Naive thymus-derived CD8-positive, alpha-beta T cell (primary cell): Measurements from ENCODE around the gene OR2V2. TPM values are rescaled to one million over a fixed set of nuclear protein-coding genes. Genes with fewer than 3 reads are reported as not detected.
"Not testable (repeated sequence)": the region's sequence is repeated elsewhere in the genome, so short reads cannot be mapped to it uniquely, and the experiment has no call there.

ENCODE experiments used
- ATAC-seq, 2 donors: fragments of 150-1000 bp; cut with Tn5 transposase in 1 of 2; sonication (Bioruptor Pico), chemical (Tn5 transposase) in 1 of 2; 1 replicate in 1 of 2; 2 replicates in 1 of 2; pipeline ENCODE4 v1.10.0; 2021; ENCODE audit warnings: mild to moderate bottlenecking in 2 of 2, moderate library complexity in 2 of 2
- POLR2A ChIA-PET: fragments of 350-600 bp; sonication (Branson Sonifier 250); formaldehyde crosslinking; loops from one replicate; lab custom pipeline; 2021; ENCODE audit warnings: antibody characterized with exemption; lab: Charles Lee
- DNase-seq, 10 donors: peaks; one replicate each; pipeline versions ENCODE4 v3.0.0 to v3.0.0-alpha.2; 2020 to 2022
- H3K27ac Mint-ChIP-seq, 10 donors: one replicate each; pipeline ENCODE4 v1.8.0; 2020 to 2022; ENCODE audit warnings: mild to moderate bottlenecking in 10 of 10, mixed read lengths in 10 of 10, moderate library complexity in 4 of 10, inconsistent platforms in 1 of 10
- H3K27me3 Mint-ChIP-seq, 5 donors: one replicate each; pipeline ENCODE4 v1.8.0; 2021 to 2022; ENCODE audit warnings: mixed read lengths in 5 of 5
- H3K36me3 Mint-ChIP-seq, 3 donors: one replicate each; pipeline ENCODE4 v1.8.0; 2020 to 2022; ENCODE audit warnings: mixed read lengths in 3 of 3, mild to moderate bottlenecking in 2 of 3, inconsistent platforms in 1 of 3
- H3K4me1 Mint-ChIP-seq, 4 donors: one replicate each; pipeline ENCODE4 v1.8.0; 2021 to 2022; ENCODE audit warnings: mixed read lengths in 4 of 4
- H3K4me3 Mint-ChIP-seq, 10 donors: one replicate each; pipeline ENCODE4 v1.8.0; 2020 to 2022; ENCODE audit warnings: mild to moderate bottlenecking in 10 of 10, mixed read lengths in 10 of 10, moderate library complexity in 6 of 10, inconsistent platforms in 1 of 10
- H3K9me3 Mint-ChIP-seq, 9 donors: one replicate each; pipeline ENCODE4 v1.8.0; 2020 to 2022; ENCODE audit warnings: mixed read lengths in 9 of 9, mild to moderate bottlenecking in 3 of 9, inconsistent platforms in 1 of 9, moderate library complexity in 1 of 9
- polyA plus RNA-seq, 3 donors: library from polyadenylated mRNA; unstranded; fragments of 300-500 nt; fragmentation: Illumina TruSeq; gene quantifications; one replicate each; pipeline ENCODE4 v1.2.3, GENCODE V29; 2021
- total RNA-seq, 8 experiments: library from RNA in 2 of 8; stranded (reverse) in 2 of 8; gene quantifications; one replicate each; pipeline ENCODE4 v1.2.3 and lab custom pipeline; 2021 to 2026

OR2V2 gene
- total and polyA plus RNA-seq, 5 experiments from 2014 or later: not detected

- peak overlapping the region in 1 of 10 donors; percentile 2 for H3K4me3 Mint-ChIP-seq
- no peak for ATAC-seq
- peak overlapping the region in 1 of 10 donors; percentile 1 for H3K27ac Mint-ChIP-seq
- peaks cover 5 to 10% (median 9%) of the 10 kb centered on the region in 4 donors for H3K4me1 Mint-ChIP-seq
- POLR2A ChIA-PET: no interaction called here
- DNase-seq: peak in 1 of 10 donors; percentile 11
- H3K27me3 Mint-ChIP-seq: peaks cover 29 to 70% (median 52%) of the 10 kb centered on the region in 5 donors
- peaks cover 0 to 4% (median 4%) of the 10 kb centered on the region in 3 donors for H3K36me3 Mint-ChIP-seq
- peaks cover 0 to 2% (median 0%) of the 10 kb centered on the region in 9 donors for H3K9me3 Mint-ChIP-seq
These were observed 41.9 kb upstream of the OR2V2 start for GRCh38 chr5:181105391-181106025.

GRCh38 chr5:181107699-181108098, 39.7 kb upstream of the OR2V2 start:
- H3K4me3 Mint-ChIP-seq: no peak overlapping the region
- peaks cover 5 to 10% (median 9%) of the 10 kb centered on the region in 4 donors for H3K4me1 Mint-ChIP-seq
- peaks cover 41 to 91% (median 65%) of the 10 kb centered on the region in 5 donors for H3K27me3 Mint-ChIP-seq
- ATAC-seq: no peak
- H3K9me3 Mint-ChIP-seq: peaks cover 0 to 4% (median 0%) of the 10 kb centered on the region in 9 donors
- POLR2A ChIA-PET: no interaction called here
- no peak for DNase-seq
- no peak overlapping the region for H3K27ac Mint-ChIP-seq
- H3K36me3 Mint-ChIP-seq: peaks cover 0 to 11% (median 4%) of the 10 kb centered on the region in 3 donors

GRCh38 chr5:181108578-181109165, 38.7 kb upstream of the OR2V2 start:
- no peak for ATAC-seq
- peaks cover 0 to 5% (median 0%) of the 10 kb centered on the region in 9 donors for H3K9me3 Mint-ChIP-seq
- DNase-seq: no peak
- peaks cover 41 to 91% (median 65%) of the 10 kb centered on the region in 5 donors for H3K27me3 Mint-ChIP-seq
- peaks cover 0 to 11% (median 4%) of the 10 kb centered on the region in 3 donors for H3K36me3 Mint-ChIP-seq
- H3K27ac Mint-ChIP-seq: no peak overlapping the region
- H3K4me1 Mint-ChIP-seq: peaks cover 5 to 10% (median 9%) of the 10 kb centered on the region in 4 donors
- POLR2A ChIA-PET: no interaction called here
- no peak overlapping the region for H3K4me3 Mint-ChIP-seq

GRCh38 chr5:181109489-181110013, 37.8 kb upstream of the OR2V2 start:
- H3K27ac Mint-ChIP-seq: no peak overlapping the region
- no peak overlapping the region for H3K4me3 Mint-ChIP-seq

GRCh38 chr5:181111010-181111409, 36.4 kb upstream of the OR2V2 start:
- Mint-ChIP-seq H3K36me3 (peaks cover 0 to 11% (median 0%) of the 10 kb centered on the region in 3 donors), H3K27me3 (peaks cover 53 to 91% (median 68%) of the 10 kb centered on the region in 5 donors), H3K27ac (peak overlapping the region in 1 of 10 donors; percentile 80)

More at GRCh38 chr5:181109489-181110013, 37.8 kb upstream of the OR2V2 start:
- H3K4me1 Mint-ChIP-seq: peaks cover 2 to 5% (median 3%) of the 10 kb centered on the region in 4 donors
- peaks cover 0 to 13% (median 4%) of the 10 kb centered on the region in 9 donors for H3K9me3 Mint-ChIP-seq
- peaks cover 0 to 11% (median 0%) of the 10 kb centered on the region in 3 donors for H3K36me3 Mint-ChIP-seq
- no peak for ATAC-seq
- POLR2A ChIA-PET: no interaction called here
- no peak for DNase-seq
- H3K27me3 Mint-ChIP-seq: peaks cover 44 to 91% (median 67%) of the 10 kb centered on the region in 5 donors

GRCh38 chr5:181112476-181112875, 34.9 kb upstream of the OR2V2 start:
- Mint-ChIP-seq H3K27me3 (peaks cover 61 to 91% (median 73%) of the 10 kb centered on the region in 5 donors), H3K27ac (peak overlapping the region in 1 of 10 donors; percentile 76), H3K4me1 (peaks cover 7 to 13% (median 10%) of the 10 kb centered on the region in 4 donors), H3K4me3 (no peak overlapping the region), H3K36me3 (peaks cover 0 to 15% (median 0%) of the 10 kb centered on the region in 3 donors), H3K9me3 (peaks cover 0 to 20% (median 4%) of the 10 kb centered on the region in 9 donors)
- POLR2A ChIA-PET: interaction anchor here (0.7 kb wide), 1 partner anchor 299 kb away, joined by 7 read pairs; no protein-coding TSS in a partner anchor
- ATAC-seq: no peak
- no peak for DNase-seq

More at GRCh38 chr5:181111010-181111409, 36.4 kb upstream of the OR2V2 start:
- H3K9me3 Mint-ChIP-seq: peaks cover 0 to 20% (median 4%) of the 10 kb centered on the region in 9 donors
- no peak overlapping the region for H3K4me3 Mint-ChIP-seq
- H3K4me1 Mint-ChIP-seq: peaks cover 7 to 13% (median 10%) of the 10 kb centered on the region in 4 donors
- POLR2A ChIA-PET: no interaction called here
- ATAC-seq: no peak
- DNase-seq: no peak

- H3K4me3 Mint-ChIP-seq, H3K27ac Mint-ChIP-seq, DNase-seq, ATAC-seq, POLR2A ChIA-PET: not testable (repeated sequence)
- H3K4me1 Mint-ChIP-seq: peaks cover 7 to 13% (median 10%) of the 10 kb centered on the region in 4 donors
- H3K27me3 Mint-ChIP-seq: peaks cover 64 to 91% (median 73%) of the 10 kb centered on the region in 5 donors
- peaks cover 0 to 15% (median 0%) of the 10 kb centered on the region in 3 donors for H3K36me3 Mint-ChIP-seq
- peaks cover 0 to 20% (median 4%) of the 10 kb centered on the region in 9 donors for H3K9me3 Mint-ChIP-seq
These were observed 33.8 kb upstream of the OR2V2 start for GRCh38 chr5:181113572-181113971.

- peaks cover 7 to 13% (median 10%) of the 10 kb centered on the region in 4 donors for H3K4me1 Mint-ChIP-seq
- no peak overlapping the region for H3K27ac Mint-ChIP-seq
- peaks cover 60 to 91% (median 76%) of the 10 kb centered on the region in 5 donors for H3K27me3 Mint-ChIP-seq
- H3K9me3 Mint-ChIP-seq: peaks cover 0 to 20% (median 4%) of the 10 kb centered on the region in 9 donors
- H3K36me3 Mint-ChIP-seq: peaks cover 0 to 15% (median 0%) of the 10 kb centered on the region in 3 donors
- DNase-seq (no peak), ATAC-seq (no peak)
- H3K4me3 Mint-ChIP-seq: peak overlapping the region in 3 of 10 donors; percentile 13 to 51 (median 48)
- POLR2A ChIA-PET: interaction anchor here (0.6 kb wide), 1 partner anchor 1054 kb away, joined by 3 read pairs; no protein-coding TSS in a partner anchor
These were observed 33.0 kb upstream of the OR2V2 start for GRCh38 chr5:181114284-181114843.

GRCh38 chr5:181114844-181115778, 32.3 kb upstream of the OR2V2 start:
- no peak overlapping the region for H3K27ac Mint-ChIP-seq
- peaks cover 7 to 13% (median 10%) of the 10 kb centered on the region in 4 donors for H3K4me1 Mint-ChIP-seq
- ATAC-seq: peak; percentile 33 to 59
- peaks cover 58 to 91% (median 78%) of the 10 kb centered on the region in 5 donors for H3K27me3 Mint-ChIP-seq
- DNase-seq: no peak
- POLR2A ChIA-PET: interaction anchor here (0.6 kb wide), 1 partner anchor 1055 kb away, joined by 3 read pairs; no protein-coding TSS in a partner anchor
- H3K9me3 Mint-ChIP-seq: peaks cover 0 to 20% (median 4%) of the 10 kb centered on the region in 9 donors
- H3K4me3 Mint-ChIP-seq: peak overlapping the region in 5 of 10 donors; percentile 13 to 51 (median 38)
- peaks cover 0 to 15% (median 0%) of the 10 kb centered on the region in 3 donors for H3K36me3 Mint-ChIP-seq

GRCh38 chr5:181118369-181118768, 29.0 kb upstream of the OR2V2 start:
- Mint-ChIP-seq H3K36me3 (peaks cover 0 to 8% (median 0%) of the 10 kb centered on the region in 3 donors), H3K27me3 (peaks cover 57 to 98% (median 80%) of the 10 kb centered on the region in 5 donors), H3K9me3 (peaks cover 0 to 20% (median 4%) of the 10 kb centered on the region in 9 donors), H3K4me3 (no peak overlapping the region), H3K4me1 (peaks cover 7 to 14% (median 11%) of the 10 kb centered on the region in 4 donors), H3K27ac (no peak overlapping the region)
- DNase-seq (no peak), ATAC-seq (no peak)
- POLR2A ChIA-PET: interaction anchor here (0.6 kb wide), 1 partner anchor 54 kb away, joined by 5 read pairs; no protein-coding TSS in a partner anchor

GRCh38 chr5:181119105-181119504, 28.3 kb upstream of the OR2V2 start:
- Mint-ChIP-seq H3K27me3 (peaks cover 53 to 96% (median 81%) of the 10 kb centered on the region in 5 donors), H3K4me1 (peaks cover 7 to 14% (median 11%) of the 10 kb centered on the region in 4 donors), H3K4me3 (no peak overlapping the region), H3K27ac (no peak overlapping the region), H3K36me3 (peaks cover 0 to 5% (median 0%) of the 10 kb centered on the region in 3 donors), H3K9me3 (peaks cover 0 to 16% (median under 1%) of the 10 kb centered on the region in 9 donors)
- POLR2A ChIA-PET: no interaction called here
- no peak for ATAC-seq
- no peak for DNase-seq
